Activated CD4-positive, alpha-beta T cell treated with anti-CD3 and anti-CD28 coated beads, Interleukin-2, amount 50 U/mL, for 48 hours (primary cell): ENCODE results near the gene PDE6B.

Experiments used
- DNase-seq, 2 experiments: peaks; one replicate each; pipeline ENCODE4 v3.0.0-alpha.2; 2020

PDE6B gene

DNA sequence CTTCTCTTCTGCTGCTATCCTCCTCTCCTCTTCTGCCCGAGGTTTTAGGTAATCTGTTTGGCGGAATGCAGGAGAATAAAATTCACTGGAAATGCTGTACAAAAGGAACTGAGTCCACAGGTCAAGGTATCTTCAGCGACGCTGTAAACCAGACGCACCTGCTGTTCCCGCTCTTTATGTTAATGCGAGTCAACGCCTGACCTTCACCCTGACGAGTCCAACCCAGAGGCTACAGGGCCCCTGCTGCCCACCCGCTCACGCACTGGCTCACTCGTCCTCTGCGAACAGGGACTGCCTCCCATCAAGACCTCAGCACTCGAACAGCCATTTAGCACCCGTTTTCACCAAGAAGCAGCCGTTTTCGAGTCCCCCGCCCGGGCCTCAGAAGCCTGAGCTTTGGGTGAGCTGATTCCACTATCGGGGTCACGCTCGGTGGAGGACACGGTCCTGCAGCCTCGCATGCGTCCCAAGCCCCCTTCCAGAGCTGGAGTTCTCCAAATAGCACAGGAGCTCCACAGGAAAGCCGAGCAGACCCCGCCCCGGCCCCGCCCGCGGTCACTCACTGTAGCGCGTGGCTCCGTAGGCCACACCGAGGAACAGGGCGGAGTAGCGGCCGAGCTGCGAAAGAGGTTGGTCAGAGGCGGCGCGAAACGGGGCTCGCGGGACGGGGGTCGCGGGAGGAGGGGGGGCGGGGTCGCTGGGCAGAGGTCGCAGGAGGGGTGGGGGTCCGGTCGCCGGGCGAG lies 48.1 kb downstream of the PDE6B start:
- no peak for DNase-seq

DNA sequence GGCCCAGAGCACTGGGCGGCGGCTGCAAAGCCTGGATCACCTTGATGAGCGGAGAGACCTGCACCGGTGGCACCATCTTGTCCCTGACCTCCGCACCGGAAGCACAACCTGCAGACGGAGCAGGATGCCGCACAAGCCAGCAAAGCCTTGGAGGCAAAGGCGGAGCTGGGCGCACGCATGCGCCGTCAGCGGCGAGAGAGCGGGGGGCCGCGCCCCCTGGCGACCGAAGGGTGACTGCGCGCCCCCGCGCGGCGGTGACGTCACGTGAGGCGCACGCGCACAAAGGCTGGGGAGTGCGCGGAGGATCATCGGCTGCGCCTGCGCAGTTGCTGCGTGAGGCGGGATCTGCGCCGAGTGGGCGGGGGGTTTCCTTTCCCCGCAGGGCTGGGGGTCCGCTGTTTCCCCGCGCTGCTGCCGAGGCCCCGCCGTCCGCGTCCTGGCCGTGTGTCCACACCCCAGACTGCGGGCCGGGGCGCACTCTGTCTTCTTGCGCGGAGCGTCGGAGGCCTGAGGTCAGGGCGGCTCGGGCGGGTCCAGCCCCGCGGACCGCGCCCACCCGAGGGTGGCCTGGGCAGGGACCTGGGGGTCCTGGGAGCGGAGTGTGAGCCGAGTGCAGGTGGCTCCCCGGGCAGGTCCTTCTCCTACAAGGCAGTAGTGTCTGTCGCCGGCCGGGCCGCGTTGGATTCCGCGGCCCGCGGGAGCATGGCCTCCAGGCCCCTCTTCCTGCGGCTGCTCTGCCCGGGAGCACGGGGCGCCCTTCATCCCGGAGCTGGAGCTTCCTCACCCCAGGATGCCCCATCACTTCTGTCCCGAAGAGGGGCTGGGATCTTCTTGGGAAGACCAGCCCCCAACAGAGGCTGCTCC lies 49.0 kb downstream of the PDE6B start, which contains the start of the genes ATP5ME and MYL5:
TSS of gene ATP5ME (minus strand) at position 105 of the 864 bp plus-strand sequence. CDS start at position 76, 29 bp downstream.
TSS of gene MYL5 (plus strand) at position 371 of the 864 bp plus-strand sequence. CDS start 3,485 bp downstream, outside the sequence.
- DNase-seq: peak; percentile 95 to 96

DNA sequence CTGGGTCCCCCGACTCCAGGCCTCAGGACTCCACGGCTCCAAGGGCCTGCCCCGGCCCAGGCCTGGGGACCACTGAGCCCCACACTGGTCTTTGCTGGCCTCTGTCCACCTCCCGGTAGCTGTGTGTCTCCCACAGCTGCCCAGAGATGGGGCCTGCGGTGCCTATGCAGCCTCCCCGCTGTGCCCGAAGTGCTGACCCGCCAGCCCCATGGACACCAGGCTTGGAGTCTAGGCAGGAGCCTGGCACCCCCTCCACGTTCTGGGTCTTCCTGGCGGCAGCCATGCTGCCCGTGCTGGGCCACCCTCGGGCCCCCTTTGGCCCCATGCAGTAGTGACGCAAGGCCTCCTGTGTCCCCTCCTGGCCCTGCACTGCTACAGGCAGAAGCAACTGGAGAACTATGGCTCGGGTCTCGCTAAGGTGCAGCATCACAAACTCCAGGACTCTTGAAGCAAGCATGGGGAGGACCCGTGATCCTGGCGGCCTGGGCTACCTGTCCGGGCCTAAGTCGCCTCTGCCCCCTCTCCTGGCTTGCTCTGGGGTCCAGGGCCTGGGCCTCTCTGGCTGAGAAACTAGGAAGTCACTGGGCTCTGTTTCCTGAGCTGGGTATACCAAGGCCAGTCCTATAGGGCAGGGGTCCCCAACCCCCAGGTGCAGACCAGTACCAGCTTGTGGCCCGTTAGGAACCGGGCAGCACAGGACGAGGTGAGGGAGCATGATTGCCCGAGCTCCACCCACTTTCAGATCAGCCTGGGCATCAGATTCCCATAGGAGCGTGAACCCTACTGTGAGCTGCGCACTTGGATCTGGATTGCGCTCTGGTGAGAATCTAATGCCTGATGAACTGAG lies 49.9 kb downstream of the PDE6B start:
- DNase-seq: no peak

DNA sequence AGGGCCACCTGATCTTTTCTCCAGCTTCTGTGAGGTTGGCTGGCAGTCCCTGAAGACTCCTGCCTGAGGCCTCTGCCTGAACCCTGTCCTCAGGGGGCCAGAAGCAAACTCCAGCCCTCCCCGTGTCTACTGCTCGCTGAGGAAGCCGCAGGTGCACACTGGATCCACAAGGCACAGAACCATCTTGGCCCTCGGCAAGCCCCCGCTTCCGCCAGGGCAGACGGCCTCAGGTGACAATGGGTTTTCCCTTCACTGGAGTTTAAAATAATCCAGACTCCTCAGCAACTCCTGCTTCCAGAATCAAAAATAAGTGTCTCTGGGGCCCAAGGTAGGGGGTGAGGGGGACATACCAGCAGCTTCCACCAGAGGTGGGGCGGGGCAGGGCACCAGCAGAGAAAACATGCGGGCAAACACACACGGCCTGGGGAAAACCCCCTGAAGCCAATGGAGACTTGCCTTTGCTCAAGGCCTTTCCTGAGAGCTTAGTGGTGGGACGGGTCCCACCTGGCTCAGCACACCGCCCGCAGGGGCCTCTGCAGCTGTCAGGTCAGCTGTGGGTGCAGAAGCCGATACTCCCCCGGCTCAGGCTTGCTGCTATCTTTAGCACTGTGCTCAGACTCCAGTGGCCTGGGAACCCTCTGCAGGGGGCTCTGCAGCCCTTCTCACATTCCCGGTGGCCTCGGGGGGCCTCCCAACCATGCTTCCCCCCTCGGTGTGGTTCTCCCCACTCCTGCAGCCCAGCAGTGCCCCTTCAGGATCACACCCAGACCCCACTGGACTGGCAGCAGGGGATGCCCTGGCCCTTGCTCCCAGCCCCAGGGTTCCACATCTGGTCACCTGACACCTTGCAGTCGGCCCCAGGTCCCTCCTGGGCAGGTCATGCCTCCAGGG lies 50.9 kb downstream of the PDE6B start:
- DNase-seq: no peak

DNA sequence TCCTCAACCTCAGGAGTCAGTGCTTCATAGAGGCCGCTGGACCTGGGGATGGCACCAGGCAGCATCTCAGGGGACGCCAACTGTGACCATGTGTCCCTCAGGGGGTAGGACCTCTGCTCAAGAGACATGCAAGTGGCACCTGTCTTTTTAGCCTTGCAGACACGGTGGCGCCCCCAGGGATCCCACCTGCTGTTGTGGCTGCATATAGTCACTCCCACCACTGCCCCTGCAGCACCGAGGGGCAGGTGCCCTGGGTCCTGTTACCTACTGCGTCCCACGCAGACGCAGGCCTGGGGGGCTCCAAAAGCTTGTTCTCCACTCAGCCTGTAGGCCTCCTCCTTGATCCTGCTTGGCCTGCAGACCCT lies 51.5 kb downstream of the PDE6B start:
- DNase-seq: no peak

DNA sequence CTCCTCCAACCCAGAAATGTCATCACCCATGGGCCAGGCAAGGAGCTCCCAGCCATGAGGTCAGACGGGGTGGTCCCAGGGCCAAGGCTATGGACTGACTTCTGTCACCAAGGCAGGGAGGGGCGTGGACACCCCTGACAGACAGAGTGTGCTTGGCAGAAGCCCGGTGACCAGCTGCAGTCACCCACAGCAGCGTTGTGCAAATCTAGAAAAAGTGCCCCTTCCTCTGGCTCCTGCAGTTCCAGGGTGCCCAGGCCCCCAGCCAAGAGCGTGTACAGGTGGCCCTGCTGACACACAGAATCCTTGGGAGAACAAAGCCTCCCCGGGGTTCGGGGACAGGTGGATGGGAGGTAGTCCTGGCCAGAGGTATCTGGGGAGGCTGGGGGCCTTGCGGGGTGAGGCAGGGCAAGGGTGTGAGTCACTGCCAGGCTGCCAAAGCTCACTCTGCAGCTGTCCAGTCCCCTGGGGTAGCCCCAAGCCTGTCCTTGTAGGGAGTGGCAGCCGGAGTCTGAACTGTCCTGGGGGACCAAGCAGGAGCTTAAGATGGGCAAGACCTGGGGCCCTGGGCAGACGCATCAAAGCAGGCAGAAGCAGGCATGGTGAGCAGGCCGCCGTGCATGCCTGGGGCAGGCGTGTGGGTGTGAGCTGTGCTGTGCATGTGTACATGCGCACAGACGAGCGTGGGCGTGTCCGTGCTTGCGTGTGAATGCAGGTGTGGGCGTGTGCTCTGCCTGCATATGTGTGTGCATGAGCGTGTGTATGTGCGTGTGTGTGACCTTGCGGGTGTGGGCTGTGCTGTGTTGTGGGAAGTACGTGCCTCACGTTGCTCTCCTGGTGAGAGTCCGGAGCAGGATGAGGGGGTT lies 52.3 kb downstream of the PDE6B start:
- DNase-seq: peak in 1 of 2 experiments; percentile 38

DNA sequence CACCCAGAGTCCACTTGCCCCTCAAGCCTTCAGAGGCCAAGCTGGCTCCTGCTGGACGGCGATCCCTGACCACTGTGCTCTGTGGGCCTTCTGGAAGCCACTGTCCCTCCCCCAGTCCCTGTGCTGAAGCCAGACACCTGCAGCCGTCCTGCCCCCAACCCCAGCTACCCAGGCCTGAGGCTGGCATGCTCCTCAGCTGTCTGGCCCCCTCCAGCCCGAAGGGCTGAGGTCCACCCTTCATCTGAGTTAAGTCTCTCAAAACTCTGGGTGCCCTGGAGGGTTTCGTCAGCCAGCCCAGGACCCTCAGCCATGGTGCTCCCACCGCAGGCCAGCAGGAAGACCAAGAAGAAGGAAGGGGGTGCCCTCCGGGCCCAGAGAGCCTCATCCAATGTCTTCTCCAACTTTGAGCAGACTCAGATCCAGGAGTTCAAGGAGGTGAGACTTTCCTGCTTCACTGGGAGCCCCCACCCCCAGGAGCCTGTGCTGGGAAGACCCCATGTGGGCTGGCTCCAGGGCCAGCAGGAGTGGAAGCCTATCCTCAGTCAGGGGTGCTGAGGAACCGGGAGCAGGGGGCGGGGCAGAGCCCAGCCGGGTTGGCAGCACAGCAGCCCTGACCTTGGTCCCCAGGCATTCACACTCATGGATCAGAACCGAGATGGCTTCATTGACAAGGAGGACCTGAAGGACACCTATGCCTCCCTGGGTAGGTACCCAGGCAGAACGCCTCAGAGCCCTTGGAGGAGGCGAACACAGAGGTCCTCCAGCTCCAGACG lies 53.1 kb downstream of the PDE6B start:
- DNase-seq: no peak

DNA sequence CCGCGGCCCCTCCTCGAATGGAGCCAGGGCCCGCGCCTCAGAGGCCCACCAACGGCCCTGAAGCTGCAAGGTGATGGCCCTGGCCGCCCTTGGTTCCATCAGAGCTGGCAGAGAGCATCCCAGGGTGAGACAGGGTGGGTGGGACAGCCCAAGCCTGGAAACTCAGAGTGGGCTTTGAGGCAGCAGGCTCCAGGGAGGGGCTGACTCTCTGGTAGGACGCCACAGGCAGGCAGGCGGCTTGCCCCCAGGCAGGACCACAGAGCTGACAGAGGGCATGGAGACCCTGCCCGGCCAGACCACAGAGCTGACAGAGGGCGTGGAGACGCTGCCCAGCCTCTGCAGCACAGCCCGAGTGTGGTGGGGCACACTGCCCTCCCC lies 53.7 kb downstream of the PDE6B start:
- DNase-seq: no peak

DNA sequence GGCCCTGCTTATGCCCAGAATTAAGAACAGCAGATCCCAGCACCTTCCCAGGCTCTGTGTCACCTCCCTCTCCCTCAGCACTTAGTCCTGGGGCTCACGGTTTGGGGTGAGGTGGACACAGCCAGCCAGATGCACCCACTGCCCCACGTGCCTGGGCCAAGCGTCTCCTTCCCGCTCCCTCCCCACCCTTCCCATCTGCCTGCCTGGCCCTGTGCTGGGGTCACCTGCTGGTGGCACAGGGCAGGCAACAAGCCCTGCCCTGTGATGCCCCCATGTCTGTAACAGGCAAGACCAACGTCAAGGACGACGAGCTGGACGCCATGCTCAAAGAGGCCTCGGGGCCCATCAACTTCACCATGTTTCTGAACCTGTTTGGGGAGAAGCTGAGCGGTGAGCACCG lies 54.3 kb downstream of the PDE6B start:
- DNase-seq: no peak

DNA sequence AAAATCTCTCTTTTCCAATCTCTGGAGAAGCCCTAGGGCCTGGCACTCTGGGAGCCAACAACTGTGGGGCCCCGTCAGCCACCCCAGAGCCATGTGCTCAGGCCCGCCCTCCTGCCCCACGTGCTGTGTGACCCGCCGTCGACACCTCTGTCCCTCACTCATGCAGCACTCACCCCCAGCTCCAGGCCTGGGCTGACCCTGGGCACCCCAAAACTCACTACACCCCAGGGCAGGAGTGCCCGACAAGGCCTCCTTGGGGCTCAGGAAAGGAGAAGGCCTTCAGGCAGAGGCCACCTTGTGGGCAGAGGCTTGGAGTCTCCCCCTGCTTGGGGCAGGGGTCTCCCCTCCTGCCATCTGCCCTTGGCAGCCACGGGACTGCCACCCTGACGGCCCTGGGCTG lies 54.7 kb downstream of the PDE6B start:
- no peak for DNase-seq

DNA sequence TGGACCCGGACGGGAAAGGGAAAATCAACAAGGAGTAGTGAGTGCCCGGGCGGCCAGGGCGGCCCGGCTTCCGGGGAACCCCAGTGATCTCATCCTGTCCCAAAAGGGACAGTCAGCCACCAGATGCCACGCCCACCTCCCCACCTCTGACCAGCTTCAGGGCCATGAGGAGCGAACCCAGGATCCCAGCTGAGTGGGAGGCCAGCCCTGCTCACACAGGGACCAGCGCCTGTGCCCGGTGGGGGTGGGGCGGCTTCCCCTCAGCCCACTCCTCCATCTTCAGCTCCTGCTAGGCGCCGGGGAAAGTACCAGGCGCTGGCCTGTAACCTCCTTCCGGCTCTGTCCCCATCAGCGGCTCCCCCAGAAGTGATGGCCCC lies 55.2 kb downstream of the PDE6B start:
- DNase-seq: peak in 1 of 2 experiments; percentile 45

DNA sequence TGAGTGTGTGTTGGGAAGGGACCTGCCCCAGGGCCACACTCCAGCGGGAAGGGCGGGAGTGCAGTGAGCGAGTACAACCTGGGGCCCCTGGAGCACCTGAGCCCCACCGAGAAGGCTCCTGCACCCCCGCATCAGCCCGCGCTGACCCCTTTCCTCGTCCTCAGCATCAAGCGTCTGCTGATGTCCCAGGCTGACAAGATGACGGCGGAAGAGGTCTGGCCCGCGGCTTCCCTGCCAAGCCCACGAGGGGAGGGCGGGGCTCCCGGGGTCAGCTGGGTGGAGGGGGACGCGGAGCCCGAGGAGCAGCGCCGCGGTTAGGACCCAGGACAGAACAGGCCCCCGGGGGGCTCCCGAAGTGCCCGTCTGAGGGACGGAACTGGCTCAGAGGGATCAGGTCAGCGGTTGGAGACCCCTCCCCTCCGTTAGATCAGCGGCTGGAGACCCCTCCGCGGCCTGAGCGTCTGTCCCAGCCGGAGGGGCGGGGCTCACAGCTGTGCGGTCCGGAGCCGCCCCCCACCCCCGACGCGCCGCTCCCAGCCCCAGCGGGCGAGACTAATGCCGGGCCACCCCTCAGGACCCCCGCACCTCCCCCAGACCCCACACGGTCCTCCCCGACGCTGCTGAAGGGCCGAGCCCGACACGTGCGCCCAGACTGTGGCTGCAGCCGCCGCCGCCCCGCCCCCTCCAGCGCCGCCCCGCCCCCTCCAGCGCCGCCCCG lies 55.7 kb downstream of the PDE6B start:
- peak; percentile 63 to 69 for DNase-seq

DNA sequence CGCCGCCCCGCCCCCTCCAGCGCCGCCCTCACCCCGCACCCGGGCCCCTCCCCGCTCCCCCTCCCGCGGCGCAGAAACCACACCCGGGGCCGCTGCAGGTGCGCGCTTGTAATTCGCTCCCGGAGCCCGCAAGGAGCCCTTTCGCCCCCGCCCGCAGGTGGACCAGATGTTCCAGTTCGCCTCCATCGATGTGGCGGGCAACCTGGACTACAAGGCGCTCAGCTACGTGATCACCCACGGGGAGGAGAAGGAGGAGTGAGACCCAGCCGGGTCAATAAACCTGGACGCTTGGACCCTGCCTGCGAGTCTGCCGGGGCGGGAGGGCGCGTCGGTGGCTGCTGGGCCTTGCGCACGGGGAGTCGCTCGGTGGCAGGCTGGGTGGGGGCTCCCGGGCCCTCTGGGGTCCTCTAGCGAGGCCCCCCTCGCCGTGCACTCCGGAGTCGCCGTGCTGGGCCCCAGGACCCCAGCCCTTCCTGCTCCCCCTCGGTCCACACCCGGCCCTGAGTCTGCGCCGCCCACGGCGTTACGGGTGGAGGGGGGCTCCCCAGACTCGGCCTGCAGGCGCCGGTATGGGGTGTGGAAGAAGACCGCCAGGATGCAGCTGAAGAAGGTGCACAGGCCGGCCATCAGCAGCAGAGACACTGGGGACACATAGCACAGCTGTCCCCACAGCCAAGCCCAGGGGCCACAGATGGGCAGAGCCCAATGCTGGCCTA lies 56.5 kb downstream of the PDE6B start:
- no peak for DNase-seq

DNA sequence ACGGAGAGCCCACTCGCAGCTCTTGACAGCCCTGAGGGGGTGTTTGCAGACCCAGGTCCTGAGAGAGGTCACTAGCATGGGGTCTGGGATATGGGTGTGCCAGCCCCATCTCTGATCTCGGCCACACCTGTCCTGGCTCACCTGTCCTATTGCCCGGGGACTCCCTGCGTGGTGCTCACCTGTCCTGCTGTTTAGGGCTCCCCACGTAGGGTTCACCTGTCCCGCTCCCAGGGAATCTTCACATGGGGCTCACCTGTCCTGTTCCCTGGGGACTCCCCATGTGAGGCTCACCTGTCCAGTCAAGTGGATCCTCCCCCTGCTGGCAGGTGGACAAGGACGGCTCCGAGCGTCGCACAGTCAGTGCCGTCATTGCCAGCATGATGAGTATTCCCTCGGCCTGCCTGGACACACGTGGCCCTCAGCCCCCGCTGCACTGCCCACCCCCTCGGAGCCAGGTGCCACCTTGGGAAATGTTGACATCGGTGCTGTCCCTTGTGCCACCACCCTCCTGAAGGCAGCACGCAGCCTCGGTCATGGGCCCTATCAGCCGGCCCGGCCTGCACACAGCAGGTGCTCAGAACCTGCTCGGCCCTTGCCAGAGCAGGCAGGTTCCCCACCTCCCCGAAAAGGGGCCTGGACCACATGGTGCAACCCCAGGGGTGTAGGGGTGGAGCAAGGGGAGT lies 57.3 kb downstream of the PDE6B start:
- DNase-seq: no peak

DNA sequence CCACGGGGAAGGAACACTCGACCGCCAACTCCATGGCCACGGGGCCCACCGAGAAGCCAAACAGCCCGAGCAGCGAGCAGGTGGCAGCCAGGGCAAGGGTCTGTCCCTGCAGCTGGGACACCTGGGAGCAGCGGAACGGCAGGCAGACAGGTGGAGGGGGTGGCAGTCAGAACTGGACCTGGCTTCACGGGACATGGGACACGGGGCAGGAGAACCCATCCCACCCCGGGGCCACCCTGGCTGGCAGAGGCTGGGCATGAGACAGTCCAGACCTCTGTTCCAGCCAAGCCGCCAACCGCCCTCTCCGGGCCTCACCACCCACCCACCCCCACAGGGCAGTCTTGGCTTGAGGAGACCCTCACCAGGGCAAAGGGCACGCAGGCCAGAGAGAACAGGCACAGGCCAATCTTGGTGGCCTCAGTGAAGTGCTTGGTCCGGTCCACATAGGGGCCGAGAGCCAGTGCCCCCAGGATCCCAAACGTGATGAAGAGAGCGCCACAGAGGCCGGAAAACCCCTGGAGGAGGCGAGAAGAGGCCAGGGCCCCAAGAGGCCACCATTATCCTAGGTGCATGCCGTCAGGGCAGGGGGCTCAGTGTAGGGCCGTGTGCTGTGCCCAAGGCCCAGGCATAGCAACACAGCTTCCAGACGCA lies 58.0 kb downstream of the PDE6B start:
- DNase-seq: no peak

DNA sequence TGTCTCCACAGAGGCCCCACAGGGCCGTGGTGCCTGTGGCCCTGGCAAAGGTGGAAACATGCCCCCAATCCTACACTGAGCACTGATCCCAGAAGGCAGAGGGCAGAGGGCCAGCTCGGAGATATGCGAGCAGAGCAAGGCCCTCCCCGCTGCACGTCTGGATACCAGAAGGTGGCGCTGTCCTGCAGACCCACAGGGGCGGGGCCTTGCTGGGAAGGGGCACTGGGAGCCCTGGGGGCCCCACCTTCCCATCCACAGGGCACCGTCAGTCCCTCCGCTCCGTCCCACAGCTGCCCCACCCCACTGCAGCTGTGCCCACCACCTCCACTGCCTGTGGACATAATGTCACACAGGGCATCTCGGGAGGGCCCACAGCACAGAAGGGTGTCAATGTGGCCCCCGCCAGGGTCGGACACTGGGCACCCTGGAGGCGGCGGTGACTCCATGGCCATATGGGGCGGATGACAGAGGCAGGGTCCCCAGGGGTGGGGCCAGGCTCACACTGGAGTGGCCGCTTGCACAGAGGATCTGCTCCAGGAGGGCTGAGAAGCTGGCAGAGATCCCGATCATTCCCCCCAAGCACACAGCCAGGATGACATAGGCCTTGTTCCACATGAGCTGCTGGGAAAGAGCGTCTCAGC lies 58.7 kb downstream of the PDE6B start:
- DNase-seq: peak; percentile 34 to 49
